H1 (cell line): Measurements from ENCODE around the gene LIPF. TPM values are rescaled to one million over a fixed set of nuclear protein-coding genes. Genes with fewer than 3 reads are reported as not detected.

ENCODE experiments used
- CTCF ChIA-PET: fragments of 300-600 bp; sonication (Branson Sonifier 250); formaldehyde crosslinking; loops from one replicate; lab custom pipeline; 2021; ENCODE audit not compliant: partially characterized antibody; lab: Charles Lee
- POLR2A ChIA-PET: fragments of 300-600 bp; sonication (Branson Sonifier 250); formaldehyde crosslinking; loops from one replicate; lab custom pipeline; 2021; ENCODE audit warnings: inconsistent platforms; ENCODE audit not compliant: partially characterized antibody; lab: Charles Lee
- DNase-seq, 2 experiments: peaks; one replicate each; pipeline versions ENCODE4 v3.0.0 to v3.0.0-alpha.2; 2010 to 2022; ENCODE audit warnings: low spot score in 2 of 2, low read depth in 1 of 2, mixed read lengths in 1 of 2
- FAIRE-seq: peaks from 2 replicates; lab custom pipeline; 2011; peaks lifted over from hg19 to GRCh38; lab: Jason Lieb, UNC
- H2AFZ ChIP-seq: 2 replicates; pipeline ENCODE4 v1.8.1; 2012; ENCODE audit warnings: low read length, inconsistent platforms
- H2AK5ac ChIP-seq: 2 replicates; pipeline ENCODE4 v1.6.1; 2013; ENCODE audit warnings: low read depth, low read length
- H2BK120ac ChIP-seq: replicated peaks from 2 replicates; pipeline ENCODE3; 2013; ENCODE audit warnings: low read depth, low read length, inconsistent platforms
- H2BK12ac ChIP-seq: 2 replicates; pipeline ENCODE4 v1.6.1; 2013; ENCODE audit warnings: low read depth, low read length
- H2BK15ac ChIP-seq: 2 replicates; pipeline ENCODE4 v1.6.1; 2013; ENCODE audit warnings: low read length
- H2BK20ac ChIP-seq: 2 replicates; pipeline ENCODE4 v1.6.1; 2013; ENCODE audit warnings: low read length
- H2BK5ac ChIP-seq: 2 replicates; pipeline ENCODE4 v1.6.1; 2013; ENCODE audit warnings: low read depth, low read length
- H3K14ac ChIP-seq: 2 replicates; pipeline ENCODE4 v1.6.1; 2013; ENCODE audit warnings: inconsistent platforms; ENCODE audit not compliant: insufficient read length
- H3K18ac ChIP-seq: 2 replicates; pipeline ENCODE4 v1.6.1; 2013; ENCODE audit warnings: low read length; ENCODE audit errors: extremely low read depth
- H3K23ac ChIP-seq: 2 replicates; pipeline ENCODE4 v1.6.1; 2013; ENCODE audit warnings: inconsistent platforms; ENCODE audit not compliant: insufficient read length
- H3K23me2 ChIP-seq: 2 replicates; pipeline ENCODE4 v1.6.1; 2013; ENCODE audit warnings: low read depth, low read length
- H3K27ac ChIP-seq: 2 replicates; pipeline ENCODE4 v1.6.1; 2011; ENCODE audit warnings: low read depth, low read length, inconsistent platforms
- H3K27me3 ChIP-seq, 4 experiments: replicated peaks in 1 of 4; 1 replicate in 1 of 4; 2 replicates in 3 of 4; pipeline versions ENCODE4 v1.6.1 to v1.8.1; 2011 to 2013; ENCODE audit warnings: low read length in 3 of 4, mild to moderate bottlenecking in 3 of 4, inconsistent platforms in 2 of 4, mixed read lengths in 2 of 4, moderate library complexity in 1 of 4; ENCODE audit not compliant: control insufficient read depth in 3 of 4, insufficient read depth in 3 of 4; ENCODE audit errors: extremely low read depth in 1 of 4
- H3K36me3 ChIP-seq, 4 experiments: 2 replicates each; pipeline versions ENCODE4 v1.6.1 to v1.8.1; 2011 to 2013; ENCODE audit warnings: mild to moderate bottlenecking in 4 of 4, low read length in 3 of 4, moderate library complexity in 2 of 4, control low read depth in 1 of 4, inconsistent platforms in 1 of 4; ENCODE audit not compliant: insufficient read depth in 4 of 4, control insufficient read depth in 2 of 4
- H3K4ac ChIP-seq: replicated peaks from 2 replicates; pipeline ENCODE3; 2013; ENCODE audit warnings: low read length, low read depth, mixed read lengths, inconsistent platforms; ENCODE audit not compliant: insufficient read length
- H3K4me1 ChIP-seq, 4 experiments: replicated peaks in 1 of 4; 1 replicate in 1 of 4; 2 replicates in 3 of 4; pipeline versions ENCODE4 v1.6.1 to v1.8.1; 2011 to 2013; ENCODE audit warnings: low read length in 3 of 4, inconsistent platforms in 2 of 4, mixed read lengths in 1 of 4; ENCODE audit not compliant: insufficient read depth in 4 of 4, control insufficient read depth in 3 of 4
- H3K4me2 ChIP-seq, 2 experiments: 2 replicates each; pipeline versions ENCODE4 v1.6.1 to v1.8.1; 2011 to 2013; ENCODE audit warnings: low read depth in 2 of 2, low read length in 2 of 2, control low read depth in 1 of 2, inconsistent platforms in 1 of 2, mild to moderate bottlenecking in 1 of 2; ENCODE audit not compliant: insufficient read depth in 1 of 2
- H3K4me3 ChIP-seq, 4 experiments: fragments of 200-600, 300-600 bp in 1 of 4; sonication (generic), shearing (Covaris generic), sonication (Bioruptor Twin) in 1 of 4; 2 replicates each; pipeline versions ENCODE4 v1.5.1 to v1.8.1; 2011 to 2016; ENCODE audit warnings: low read length in 4 of 4, low read depth in 3 of 4, control low read depth in 2 of 4, inconsistent platforms in 2 of 4, mild to moderate bottlenecking in 2 of 4, mixed read lengths in 1 of 4, moderate library complexity in 1 of 4; ENCODE audit not compliant: insufficient read depth in 2 of 4; ENCODE audit errors: extremely low read depth in 1 of 4
- H3K56ac ChIP-seq: replicated peaks from 2 replicates; pipeline ENCODE3; 2013; ENCODE audit warnings: low read depth, mild to moderate bottlenecking, mixed read lengths, low read length, inconsistent platforms; ENCODE audit not compliant: insufficient read length
- H3K79me1 ChIP-seq: 2 replicates; pipeline ENCODE4 v1.6.1; 2013; ENCODE audit warnings: low read depth, low read length, control low read depth
- H3K79me2 ChIP-seq, 2 experiments: 2 replicates each; pipeline versions ENCODE4 v1.6.1 to v1.8.1; 2012 to 2013; ENCODE audit warnings: low read length in 2 of 2, mild to moderate bottlenecking in 2 of 2, inconsistent platforms in 1 of 2; ENCODE audit not compliant: insufficient read depth in 2 of 2, control insufficient read depth in 1 of 2
- H3K9ac ChIP-seq, 4 experiments: replicated peaks in 1 of 4; 1 replicate in 1 of 4; 2 replicates in 3 of 4; pipeline versions ENCODE4 v1.6.1 to v1.8.1; 2011 to 2013; ENCODE audit warnings: low read depth in 3 of 4, low read length in 3 of 4, control low read depth in 2 of 4, mild to moderate bottlenecking in 2 of 4, moderate library complexity in 2 of 4, inconsistent platforms in 1 of 4; ENCODE audit errors: extremely low read depth in 1 of 4
- H3K9me3 ChIP-seq, 2 experiments: 2 replicates each; pipeline versions ENCODE4 v1.6.1 to v1.8.1; 2012 to 2013; ENCODE audit warnings: mild to moderate bottlenecking in 2 of 2, moderate library complexity in 2 of 2, control low read depth in 1 of 2, inconsistent platforms in 1 of 2, low read depth in 1 of 2, low read length in 1 of 2, mixed read lengths in 1 of 2; ENCODE audit not compliant: insufficient read depth in 2 of 2
- H4K20me1 ChIP-seq, 2 experiments: replicated peaks in 1 of 2; 2 replicates each; pipeline versions ENCODE3 to v1.8.1; 2011 to 2013; ENCODE audit warnings: inconsistent platforms in 2 of 2, low read length in 2 of 2, mild to moderate bottlenecking in 1 of 2; ENCODE audit not compliant: insufficient read depth in 2 of 2, control insufficient read depth in 1 of 2
- H4K5ac ChIP-seq: 2 replicates; pipeline ENCODE4 v1.6.1; 2013; ENCODE audit warnings: low read length, low read depth, mixed read lengths, inconsistent platforms; ENCODE audit not compliant: insufficient read length
- H4K8ac ChIP-seq: 2 replicates; pipeline ENCODE4 v1.8.0; 2013; ENCODE audit warnings: mild to moderate bottlenecking, moderate library complexity, low read length, inconsistent platforms; ENCODE audit not compliant: insufficient read depth; ENCODE audit errors: extremely low read depth
- H4K91ac ChIP-seq: replicated peaks from 2 replicates; pipeline ENCODE3; 2013; ENCODE audit warnings: low read length, mixed read lengths, inconsistent platforms; ENCODE audit not compliant: insufficient read length
- ASH2L ChIP-seq: fragments of 200-600, 300-600 bp; sonication (generic); IDR thresholded peaks from one replicate; pipeline ENCODE4 v1.7.1; 2017; ENCODE audit warnings: low read length
- CREB1 ChIP-seq: IDR thresholded peaks from 2 replicates; pipeline ENCODE4 v1.6.1; 2012; ENCODE audit warnings: inconsistent platforms
- KDM5A ChIP-seq: fragments of 200-600 bp; IDR thresholded peaks from 2 replicates; pipeline ENCODE4 v1.7.1; 2012; ENCODE audit warnings: mild to moderate bottlenecking, low read length, inconsistent platforms, mixed read lengths
- NRF1 ChIP-seq: IDR thresholded peaks from 2 replicates; pipeline ENCODE4 v1.6.1; 2011; ENCODE audit warnings: mild to moderate bottlenecking, low read depth, low read length, improper control_type of control experiment
- RAD21 ChIP-seq, 2 experiments: IDR thresholded peaks in 1 of 2; conservative IDR thresholded peaks in 1 of 2; 2 replicates each; pipeline ENCODE4 v1.6.1; 2011; ENCODE audit warnings: low read depth in 2 of 2, low read length in 2 of 2, improper control_type of control experiment in 1 of 2, inconsistent platforms in 1 of 2, mild to moderate bottlenecking in 1 of 2, moderate library complexity in 1 of 2
- SP2 ChIP-seq: IDR thresholded peaks from 2 replicates; pipeline ENCODE4 v1.6.1; 2012; ENCODE audit warnings: mild to moderate bottlenecking, low read length, inconsistent platforms
- SRF ChIP-seq: IDR thresholded peaks from 2 replicates; pipeline ENCODE4 v1.6.1; 2011; ENCODE audit warnings: mild to moderate bottlenecking, low read depth, low read length, moderate library complexity
- TCF12 ChIP-seq: IDR thresholded peaks from 2 replicates; pipeline ENCODE4 v1.6.1; 2011; ENCODE audit warnings: low read depth, mild to moderate bottlenecking, low read length
- TEAD4 ChIP-seq: IDR thresholded peaks from 2 replicates; pipeline ENCODE4 v1.6.1; 2012; ENCODE audit warnings: low read depth, low read length, inconsistent platforms, mixed read lengths
- WGBS, 2 experiments: shearing (Covaris generic) in 1 of 2; methylation state at CpG; one replicate each; pipeline versions ENCODE4 v1.1.6 to v1.1.7; 2013 to 2015; ENCODE audit warnings: low lambda C conversion rate in 2 of 2, mixed read lengths in 2 of 2, inconsistent platforms in 1 of 2, low coverage in 1 of 2, missing lambda C conversion rate in 1 of 2; ENCODE audit not compliant: insufficient replicate concordance in 2 of 2, insufficient coverage in 1 of 2, insufficient read length in 1 of 2; ENCODE audit errors: extremely low coverage in 1 of 2, missing lambda C conversion rate in 1 of 2; 5-methylcytosine and 5-hydroxymethylcytosine counted together
- polyA plus RNA-seq, 7 experiments: library from polyadenylated mRNA; depleted of rRNA in 3 of 7; stranded (reverse) in 5 of 7; unstranded in 2 of 7; fragments of >200 nt in 5 of 7; fragments of 200-250 nt in 2 of 7; gene quantifications; 1 replicate in 5 of 7; 2 replicates in 1 of 7; 4 replicates in 1 of 7; pipeline versions ENCODE4 v1.2.1 to v1.2.3, GENCODE V29; 2011 to 2013; ENCODE audit warnings: missing spikeins in 2 of 7, mixed read lengths in 2 of 7
- total RNA-seq: library from RNA; stranded (reverse); fragmentation: NEBNext Ultra II Directional; extraction: Animal tissue kit (Norgen Biotek cat#: 25700); gene quantifications from 2 replicates; pipeline ENCODE4 v1.2.1, GENCODE V29; 2021

Gene LIPF
- total and polyA plus RNA-seq, 2 of the 8 experiments (the other 6 are each of a cell fraction or from before 2014, with no cell fraction given) = not detected

DNA sequence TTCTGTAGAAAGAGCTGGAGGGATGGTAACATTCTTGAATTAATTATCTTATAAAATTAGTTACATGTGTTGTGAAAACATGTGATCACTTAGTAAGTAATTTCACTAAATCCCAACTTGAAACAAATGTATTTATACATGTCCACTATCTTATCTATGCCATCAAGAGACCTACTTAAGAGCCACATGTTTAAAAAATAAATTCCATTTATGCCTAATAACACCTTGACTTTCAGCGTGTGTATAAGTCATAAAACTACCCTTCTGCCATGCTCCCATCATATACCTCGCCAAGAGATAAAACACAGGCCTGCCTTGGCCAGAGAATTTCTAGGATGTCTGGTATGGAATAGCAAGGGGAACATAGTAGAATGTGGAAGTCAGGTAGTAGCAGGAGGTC, 40.4 kb upstream of the LIPF start:
- Histone ChIP-seq H3K9ac (no peak overlapping the region), H3K79me2 (no peaks in the 10 kb centered on the region), H2BK120ac (no peak overlapping the region), H4K8ac (no peak overlapping the region), H2AFZ (no peak overlapping the region), H3K9me3 (no peaks in the 10 kb centered on the region), H2AK5ac (no peak overlapping the region), H3K27me3 (no peaks in the 10 kb centered on the region), H3K27ac (no peak overlapping the region), H3K4me2 (no peak overlapping the region), H3K23ac (no peak overlapping the region), H4K5ac (no peak overlapping the region), H4K91ac (no peak overlapping the region), H2BK15ac (no peak overlapping the region), H3K4me1 (no peaks in the 10 kb centered on the region; a peak in 1 of 7 replicates), H3K18ac (no peak overlapping the region), H3K56ac (no peak overlapping the region), H3K4ac (no peak overlapping the region), H3K36me3 (no peaks in the 10 kb centered on the region), H3K4me3 (no peak overlapping the region), H2BK20ac (no peak overlapping the region), H3K79me1 (no peaks in the 10 kb centered on the region), H2BK5ac (no peak overlapping the region), H2BK12ac (no peak overlapping the region), H3K14ac (no peak overlapping the region), H3K23me2 (no peaks in the 10 kb centered on the region), H4K20me1 (no peaks in the 10 kb centered on the region)
- DNase-seq (no peak), FAIRE-seq (no peak)
- no peak for TF ChIP-seq TCF12
- no peak for TF ChIP-seq SRF
- no peak for TF ChIP-seq TEAD4
- no peak for TF ChIP-seq RAD21 (IDR thresholded peaks at IDR 0.05 in 1 of 2, conservative IDR thresholded peaks at IDR 0.05 in 1 of 2; ENCODE audit: low read depth in 2 of 2, low read length in 2 of 2)
- no peak for TF ChIP-seq NRF1
- TF ChIP-seq SP2 = no peak
- TF ChIP-seq ASH2L = no peak
- no peak for TF ChIP-seq CREB1
- TF ChIP-seq KDM5A = no peak
- POLR2A ChIA-PET = no interaction called here
- 87% methylated on average over 2 of the region's 2 CpGs; no CpG with 5 or more reads in 1 of the 2 experiments for WGBS, 2 experiments
- CTCF ChIA-PET = interaction anchor here (1.5 kb wide), 1 partner anchor 104 kb away, joined by 4 read pairs; no protein-coding TSS in a partner anchor
